BLaER1 treated with 17β-estradiol and CSF1 and Interleukin-3, amounts not matched to agents 10 nM and 100 nM (cell line): ENCODE measurements around the gene PTPRT.

Experiments
- H3K27ac ChIP-seq, 11 experiments: shearing (Covaris generic); formaldehyde crosslinking; 2 replicates each; pipeline ENCODE4 v1.8.1; 2022
- H3K27me3 ChIP-seq, 11 experiments: shearing (Covaris generic); formaldehyde crosslinking; 2 replicates each; pipeline ENCODE4 v1.8.1; 2022
- H3K36me3 ChIP-seq, 11 experiments: shearing (Covaris generic); formaldehyde crosslinking; 2 replicates each; pipeline ENCODE4 v1.8.1; 2022
- H3K4me1 ChIP-seq, 10 experiments: shearing (Covaris generic); formaldehyde crosslinking; 2 replicates each; pipeline ENCODE4 v1.8.1; 2022
- H3K4me2 ChIP-seq, 11 experiments: shearing (Covaris generic); formaldehyde crosslinking; 2 replicates each; pipeline ENCODE4 v1.8.1; 2022
- H3K4me3 ChIP-seq, 10 experiments: shearing (Covaris generic); formaldehyde crosslinking; 2 replicates each; pipeline ENCODE4 v1.8.1; 2022
- H3K9ac ChIP-seq, 11 experiments: shearing (Covaris generic); formaldehyde crosslinking; 2 replicates each; pipeline ENCODE4 v1.8.1; 2022
- H3K9me3 ChIP-seq, 11 experiments: shearing (Covaris generic); formaldehyde crosslinking; replicated peaks in 1 of 11; 2 replicates each; pipeline ENCODE4 v1.8.1; 2022
- H4K20me1 ChIP-seq, 11 experiments: shearing (Covaris generic); formaldehyde crosslinking; 2 replicates each; pipeline ENCODE4 v1.8.1; 2022
- Cebpa-rat ChIP-seq, 11 experiments: shearing (Covaris generic); IDR thresholded peaks; 2 replicates each; pipeline ENCODE4 v1.8.1; 2022

PTPRT gene

GRCh38 chr20:42846784-42847490 is 342.8 kb downstream of the PTPRT start:
- H3K4me2 ChIP-seq = no peak overlapping the region

GRCh38 chr20:42844751-42845150 is 345.0 kb downstream of the PTPRT start:
- Histone ChIP-seq H3K9me3 (peaks cover 0 to 16% (median 0%) of the 10 kb centered on the region in 11 experiments; a peak in 4 of 22 replicates), H3K4me3 (no peak overlapping the region), H3K27me3 (no peaks in the 10 kb centered on the region), H4K20me1 (no peaks in the 10 kb centered on the region), H3K36me3 (no peaks in the 10 kb centered on the region), H3K27ac (no peak overlapping the region), H3K4me1 (no peaks in the 10 kb centered on the region), H3K9ac (no peak overlapping the region), H3K4me2 (no peak overlapping the region)
- TF ChIP-seq Cebpa-rat (IDR thresholded peaks at IDR 0.05) = no peak

More at GRCh38 chr20:42846784-42847490, 342.8 kb downstream of the PTPRT start:
- Histone ChIP-seq H3K4me3 (no peak overlapping the region), H3K4me1 (no peaks in the 10 kb centered on the region), H3K9ac (no peak overlapping the region), H3K36me3 (no peaks in the 10 kb centered on the region), H3K27me3 (no peaks in the 10 kb centered on the region), H3K27ac (no peak overlapping the region), H4K20me1 (no peaks in the 10 kb centered on the region), H3K9me3 (peaks cover 0 to 16% (median 0%) of the 10 kb centered on the region in 11 experiments; a peak in 4 of 22 replicates)
- TF ChIP-seq Cebpa-rat (IDR thresholded peaks at IDR 0.05) = no peak

- Histone ChIP-seq H3K4me3 (no peak overlapping the region), H3K4me1 (no peaks in the 10 kb centered on the region), H3K27me3 (no peaks in the 10 kb centered on the region), H3K9ac (no peak overlapping the region), H3K9me3 (no peaks in the 10 kb centered on the region), H3K27ac (no peak overlapping the region), H3K4me2 (no peak overlapping the region), H4K20me1 (no peaks in the 10 kb centered on the region), H3K36me3 (no peaks in the 10 kb centered on the region)
- no peak for TF ChIP-seq Cebpa-rat (IDR thresholded peaks at IDR 0.05)
Observed at GRCh38 chr20:42837456-42837855, 352.2 kb downstream of the PTPRT start.

- no peak overlapping the region for H3K9ac ChIP-seq
- no peak overlapping the region for H3K4me3 ChIP-seq
- no peaks in the 10 kb centered on the region for H3K27me3 ChIP-seq
- no peaks in the 10 kb centered on the region for H3K36me3 ChIP-seq
- no peak overlapping the region for H3K27ac ChIP-seq
- H3K4me2 ChIP-seq = no peak overlapping the region
- no peak for TF ChIP-seq Cebpa-rat (IDR thresholded peaks at IDR 0.05)
- H4K20me1 ChIP-seq = no peaks in the 10 kb centered on the region
- H3K4me1 ChIP-seq = no peaks in the 10 kb centered on the region
- H3K9me3 ChIP-seq = no peaks in the 10 kb centered on the region
Observed at GRCh38 chr20:42836339-42836738, 353.4 kb downstream of the PTPRT start.

GRCh38 chr20:42807876-42808275 is 381.8 kb downstream of the PTPRT start:
- TF ChIP-seq Cebpa-rat (IDR thresholded peaks at IDR 0.05) = no peak
- no peaks in the 10 kb centered on the region for H3K27me3 ChIP-seq
- H3K36me3 ChIP-seq = no peaks in the 10 kb centered on the region
- no peak overlapping the region for H3K4me3 ChIP-seq
- H3K9ac ChIP-seq = no peak overlapping the region
- H3K4me2 ChIP-seq = no peak overlapping the region
- no peaks in the 10 kb centered on the region for H3K9me3 ChIP-seq
- H3K4me1 ChIP-seq = no peaks in the 10 kb centered on the region
- H4K20me1 ChIP-seq = no peaks in the 10 kb centered on the region
- H3K27ac ChIP-seq = no peak overlapping the region

- Histone ChIP-seq H3K9ac (no peak overlapping the region), H3K9me3 (no peaks in the 10 kb centered on the region)
- no peak for TF ChIP-seq Cebpa-rat (IDR thresholded peaks at IDR 0.05)
Observed at GRCh38 chr20:42795111-42795695, 394.5 kb downstream of the PTPRT start.

GRCh38 chr20:42792052-42792451 is 397.7 kb downstream of the PTPRT start:
- no peaks in the 10 kb centered on the region for H3K27me3 ChIP-seq
- H3K9ac ChIP-seq = no peak overlapping the region
- H3K27ac ChIP-seq = no peak overlapping the region
- H3K4me2 ChIP-seq = no peak overlapping the region
- TF ChIP-seq Cebpa-rat (IDR thresholded peaks at IDR 0.05) = no peak
- peaks cover 0 to 7% (median 0%) of the 10 kb centered on the region in 10 experiments; a peak in 3 of 20 replicates for H3K4me1 ChIP-seq
- H3K36me3 ChIP-seq = no peaks in the 10 kb centered on the region
- no peak overlapping the region for H3K4me3 ChIP-seq
- H3K9me3 ChIP-seq = no peaks in the 10 kb centered on the region
- no peaks in the 10 kb centered on the region for H4K20me1 ChIP-seq

More at GRCh38 chr20:42795111-42795695, 394.5 kb downstream of the PTPRT start:
- H3K27ac ChIP-seq = no peak overlapping the region
- H3K27me3 ChIP-seq = no peaks in the 10 kb centered on the region
- no peaks in the 10 kb centered on the region for H4K20me1 ChIP-seq
- H3K4me2 ChIP-seq = no peak overlapping the region
- no peaks in the 10 kb centered on the region for H3K36me3 ChIP-seq
- no peak overlapping the region for H3K4me3 ChIP-seq
- H3K4me1 ChIP-seq = no peaks in the 10 kb centered on the region

- H3K9ac ChIP-seq = no peak overlapping the region
- peaks cover 0 to 7% (median 0%) of the 10 kb centered on the region in 10 experiments; a peak in 3 of 20 replicates for H3K4me1 ChIP-seq
- no peak overlapping the region for H3K4me2 ChIP-seq
- no peak overlapping the region for H3K27ac ChIP-seq
- H3K27me3 ChIP-seq = no peaks in the 10 kb centered on the region
- no peaks in the 10 kb centered on the region for H4K20me1 ChIP-seq
- no peak overlapping the region for H3K4me3 ChIP-seq
- peaks cover 0 to 13% (median 0%) of the 10 kb centered on the region in 11 experiments; a peak in 1 of 22 replicates for H3K9me3 ChIP-seq
- TF ChIP-seq Cebpa-rat (IDR thresholded peaks at IDR 0.05) = no peak
- H3K36me3 ChIP-seq = no peaks in the 10 kb centered on the region
Observed at GRCh38 chr20:42790111-42790510, 399.6 kb downstream of the PTPRT start.

GRCh38 chr20:42788707-42789106 is 401.0 kb downstream of the PTPRT start:
- Histone ChIP-seq H3K4me1 (peaks cover 0 to 7% (median 0%) of the 10 kb centered on the region in 10 experiments; a peak in 3 of 20 replicates), H3K9me3 (peaks cover 0 to 13% (median 0%) of the 10 kb centered on the region in 11 experiments; a peak in 1 of 22 replicates), H3K4me2 (peak overlapping the region in 1 of 11 experiments; percentile 26; a peak in 1 of 22 replicates), H3K36me3 (no peaks in the 10 kb centered on the region), H3K9ac (no peak overlapping the region), H3K4me3 (no peak overlapping the region), H4K20me1 (no peaks in the 10 kb centered on the region), H3K27ac (no peak overlapping the region), H3K27me3 (no peaks in the 10 kb centered on the region)
- no peak for TF ChIP-seq Cebpa-rat (IDR thresholded peaks at IDR 0.05)
